NCI-H446 treated with DMSO at 0.1 percent for 48 hours (cell line): ENCODE measurements around the gene SCCPDH.
"Not testable (repeated sequence)": the region's sequence is repeated elsewhere in the genome, so short reads cannot be mapped to it uniquely, and the experiment has no call there.

Source experiments
- DNase-seq: peaks from one replicate; lab custom pipeline; 2025; lab: John Stamatoyannopoulos, UW

Gene SCCPDH, protein sequence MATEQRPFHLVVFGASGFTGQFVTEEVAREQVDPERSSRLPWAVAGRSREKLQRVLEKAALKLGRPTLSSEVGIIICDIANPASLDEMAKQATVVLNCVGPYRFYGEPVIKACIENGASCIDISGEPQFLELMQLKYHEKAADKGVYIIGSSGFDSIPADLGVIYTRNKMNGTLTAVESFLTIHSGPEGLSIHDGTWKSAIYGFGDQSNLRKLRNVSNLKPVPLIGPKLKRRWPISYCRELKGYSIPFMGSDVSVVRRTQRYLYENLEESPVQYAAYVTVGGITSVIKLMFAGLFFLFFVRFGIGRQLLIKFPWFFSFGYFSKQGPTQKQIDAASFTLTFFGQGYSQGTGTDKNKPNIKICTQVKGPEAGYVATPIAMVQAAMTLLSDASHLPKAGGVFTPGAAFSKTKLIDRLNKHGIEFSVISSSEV

DNA sequence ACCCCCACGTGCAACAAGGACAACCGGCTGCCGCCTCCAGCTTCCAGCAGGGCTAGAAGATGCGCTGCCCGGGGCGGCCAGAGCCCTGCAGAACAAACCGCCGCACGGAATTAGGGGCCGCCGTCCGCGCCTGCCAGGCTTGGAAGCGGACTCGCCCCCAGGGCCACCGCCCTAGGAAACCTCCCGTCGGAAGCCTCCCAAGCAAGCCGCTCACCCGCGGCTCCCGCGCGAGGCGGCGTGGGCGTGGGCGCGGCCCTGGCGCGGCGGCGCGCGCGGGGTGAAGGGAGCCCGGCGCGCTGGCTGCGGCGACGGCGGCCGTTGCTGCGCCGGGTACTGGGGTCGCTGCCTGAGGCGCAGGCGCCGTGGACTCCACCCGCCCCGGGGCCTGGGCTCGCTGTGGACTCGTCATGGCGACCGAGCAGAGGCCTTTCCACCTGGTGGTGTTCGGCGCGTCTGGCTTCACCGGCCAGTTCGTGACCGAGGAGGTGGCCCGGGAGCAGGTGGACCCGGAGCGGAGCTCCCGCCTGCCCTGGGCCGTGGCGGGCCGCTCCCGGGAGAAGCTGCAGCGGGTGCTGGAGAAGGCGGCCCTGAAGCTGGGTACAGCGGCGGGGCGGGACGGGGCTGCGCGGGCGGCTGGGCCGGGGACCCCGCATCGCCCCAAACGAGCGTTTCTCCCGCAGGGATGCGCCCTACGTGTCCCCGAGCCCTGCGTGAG lies at the start of gene SCCPDH:
Gene SCCPDH (plus strand): TSS at position 394 of the 715 bp plus-strand sequence. CDS start 14 bp downstream, at position 408.
- DNase-seq, result peak; percentile 48

DNA sequence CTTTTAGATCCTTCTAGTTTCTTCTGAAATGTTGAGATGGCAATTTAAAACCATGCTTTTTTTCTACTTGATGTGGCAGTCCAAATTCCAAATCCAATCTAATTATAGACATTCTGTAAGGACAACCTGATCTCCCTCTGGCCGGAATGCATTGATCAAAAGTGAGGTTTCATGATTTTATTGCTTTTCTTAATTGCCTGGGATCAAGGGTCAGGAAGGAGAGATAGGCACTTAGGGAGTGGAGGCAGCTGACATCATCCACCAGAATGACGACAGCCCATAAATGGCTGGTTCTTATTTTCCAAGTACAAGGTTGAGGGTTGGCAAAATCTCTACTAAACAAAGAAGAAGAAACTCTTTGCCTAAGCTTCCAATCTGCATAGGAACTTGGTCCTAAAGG lies 46.4 kb upstream of the SCCPDH start:
- no peak for DNase-seq

DNA sequence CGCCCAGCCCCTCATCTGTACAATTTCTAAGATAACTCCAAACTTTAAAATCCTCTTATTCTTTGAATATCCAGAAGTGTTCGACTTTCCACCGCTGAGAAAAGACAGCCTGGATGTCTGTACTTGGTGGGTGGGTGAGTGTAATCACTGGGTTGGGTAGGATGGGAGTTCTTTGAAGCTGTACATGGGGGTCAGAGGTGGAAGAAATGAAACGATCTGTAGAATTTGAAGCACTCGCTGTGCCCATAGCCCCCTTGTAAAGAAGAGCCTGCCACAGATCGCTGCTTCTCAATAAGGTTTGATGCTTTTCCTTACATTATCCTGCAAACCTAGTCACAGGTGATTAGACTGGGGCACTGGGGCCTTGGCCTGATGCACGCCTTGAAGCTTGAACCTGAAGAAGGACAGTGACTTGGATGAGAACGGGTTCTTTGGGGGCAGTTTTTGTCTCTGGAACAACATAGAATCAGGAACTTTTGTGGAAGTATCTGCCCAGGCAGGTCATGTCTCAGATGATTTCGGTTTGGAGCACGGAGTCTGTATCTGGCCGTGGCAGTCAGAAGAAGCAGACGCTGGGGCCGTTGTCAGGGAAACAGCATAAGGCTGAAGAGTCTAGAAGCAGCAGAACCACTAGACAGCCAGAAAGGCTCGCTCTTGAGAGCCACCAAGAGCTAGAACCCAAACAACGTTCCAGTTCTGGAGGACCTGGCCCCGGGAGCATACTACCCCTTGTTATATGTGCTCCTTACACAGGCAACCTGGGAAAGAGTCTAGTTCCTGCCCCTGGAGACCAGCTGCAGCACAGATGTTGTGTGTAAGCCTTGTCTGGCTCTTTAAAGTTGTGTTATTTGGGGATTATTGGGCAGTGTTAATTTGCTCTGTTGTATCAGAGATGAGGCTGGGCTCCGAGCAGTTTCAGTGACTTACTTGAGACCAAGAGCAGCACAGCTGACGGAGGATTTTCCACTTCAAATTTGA lies 45.1 kb upstream of the SCCPDH start:
- DNase-seq, result no peak

GRCh38 chr1:246679794-246680177 lies 44.4 kb upstream of the SCCPDH start:
- no peak for DNase-seq

GRCh38 chr1:246680190-246680589 lies 44.0 kb upstream of the SCCPDH start:
- DNase-seq, result no peak

GRCh38 chr1:246680696-246681130 lies 43.5 kb upstream of the SCCPDH start:
- no peak for DNase-seq

- no peak for DNase-seq
Measured at GRCh38 chr1:246681900-246682895, 42.0 kb upstream of the SCCPDH start.

DNA sequence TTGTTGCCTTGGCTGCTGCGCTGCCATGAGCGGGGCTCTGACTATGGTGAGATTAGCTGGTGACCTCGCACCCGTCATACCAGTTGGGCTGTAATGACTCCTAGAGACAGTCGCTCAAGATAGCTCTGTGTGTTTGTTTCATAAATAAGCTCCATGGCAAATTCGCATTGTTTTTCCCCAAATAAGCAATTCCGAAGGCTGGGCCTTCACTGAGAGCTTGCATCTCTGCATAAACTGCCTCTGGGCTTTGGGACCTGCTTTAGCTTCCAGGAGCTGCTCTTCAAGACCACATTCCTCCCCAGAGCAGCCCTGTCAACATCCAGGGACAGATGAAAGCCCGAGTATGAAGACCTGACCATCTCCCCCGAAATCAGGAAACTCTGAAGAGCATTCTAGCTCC lies 40.7 kb upstream of the SCCPDH start:
- DNase-seq, result no peak

GRCh38 chr1:246687002-246687401 lies 37.2 kb upstream of the SCCPDH start:
- no peak for DNase-seq

GRCh38 chr1:246689409-246690008 lies 34.7 kb upstream of the SCCPDH start:
- peak; percentile 53 for DNase-seq

GRCh38 chr1:246690100-246690499 lies 34.1 kb upstream of the SCCPDH start:
- DNase-seq, result no peak

- DNase-seq, result no peak
Measured at GRCh38 chr1:246691622-246692495, 32.4 kb upstream of the SCCPDH start.

- not testable (repeated sequence) for DNase-seq
Measured at GRCh38 chr1:246694213-246694895, 29.9 kb upstream of the SCCPDH start.

- DNase-seq, result no peak
Measured at GRCh38 chr1:246695136-246695535, 29.1 kb upstream of the SCCPDH start.

- DNase-seq, result no peak
Measured at GRCh38 chr1:246695666-246696065, 28.5 kb upstream of the SCCPDH start.

GRCh38 chr1:246698466-246699094 lies 25.6 kb upstream of the SCCPDH start:
- DNase-seq, result no peak

- peak; percentile 89 for DNase-seq
Measured at GRCh38 chr1:246699095-246699735, 25.0 kb upstream of the SCCPDH start.

DNA sequence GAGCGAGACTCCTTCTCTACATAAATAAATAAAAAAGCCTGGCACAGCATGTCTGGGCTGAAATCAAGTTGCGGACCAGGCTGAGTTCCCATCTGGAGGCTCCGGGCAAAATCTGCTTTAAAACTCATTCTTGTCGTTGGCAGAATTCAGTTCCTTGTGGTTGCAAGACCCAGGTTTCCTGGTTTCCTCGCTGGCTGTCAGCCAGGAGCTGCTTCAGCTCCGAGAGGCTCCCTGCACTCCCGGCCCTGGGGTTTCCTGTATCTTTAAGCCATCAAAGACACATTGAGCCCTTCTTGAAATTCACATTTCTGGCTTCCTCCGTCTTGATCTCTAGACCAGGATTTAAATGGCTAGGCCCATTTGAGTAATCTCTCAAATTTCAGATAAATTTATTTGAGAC lies 20.6 kb upstream of the SCCPDH start:
- no peak for DNase-seq
